Fibroblast of villous mesenchyme (primary cell): ENCODE results near the gene CARD19. TPM values are rescaled to one million over a fixed set of nuclear protein-coding genes. Genes with fewer than 3 reads are reported as not detected.

ENCODE experiments used
- DNase-seq: peaks from one replicate; pipeline ENCODE4 v3.0.0-alpha.2; 2010; ENCODE audit warnings: low read depth
- H3K4me3 ChIP-seq: 2 replicates; pipeline ENCODE4 v1.5.1; 2011; ENCODE audit warnings: low read depth, mild to moderate bottlenecking, low read length
- CTCF ChIP-seq: IDR thresholded peaks from 2 replicates; pipeline ENCODE4 v1.5.1; 2012; ENCODE audit warnings: low read depth, mild to moderate bottlenecking, low read length; ENCODE audit not compliant: insufficient read depth
- total RNA-seq: library from RNA; depleted of rRNA; stranded (reverse); fragments of >200 nt; gene quantifications from 2 replicates; pipeline ENCODE4 v1.2.3, GENCODE V29; 2012

The CARD19 gene
- total RNA-seq, 1 donor, result 35.8 TPM

- no peak overlapping the region for H3K4me3 ChIP-seq
- no peak for TF ChIP-seq CTCF
- peak; percentile 12 for DNase-seq
Measured at GRCh38 chr9:93130861-93131481, 35.0 kb downstream of the CARD19 start.

GRCh38 chr9:93131599-93132286 lies 35.7 kb downstream of the CARD19 start:
- H3K4me3 ChIP-seq, result no peak overlapping the region
- DNase-seq, result no peak
- no peak for TF ChIP-seq CTCF

- no peak for TF ChIP-seq CTCF
- peak; percentile 70 for DNase-seq
- peak overlapping the region; percentile 78 for H3K4me3 ChIP-seq
Measured at GRCh38 chr9:93132287-93132927, 36.4 kb downstream of the CARD19 start.

- peak overlapping the region; percentile 78 for H3K4me3 ChIP-seq
- DNase-seq, result no peak
- TF ChIP-seq CTCF, result no peak
Measured at GRCh38 chr9:93132946-93133680, 37.1 kb downstream of the CARD19 start.

GRCh38 chr9:93133681-93134014 lies 37.6 kb downstream of the CARD19 start:
- H3K4me3 ChIP-seq, result peak overlapping the region; percentile 78
- peak; percentile 90 for DNase-seq
- TF ChIP-seq CTCF, result no peak

GRCh38 chr9:93134015-93134739 lies 38.2 kb downstream of the CARD19 start, which contains the start of gene NINJ1:
NINJ1 (minus strand) TSS chr9:93134251; CDS start chr9:93134217, 34 bp downstream.
- peak; percentile 71 for DNase-seq

More at GRCh38 chr9:93134015-93134739, 38.2 kb downstream of the CARD19 start, which contains the start of gene NINJ1:
- TF ChIP-seq CTCF, result no peak
- peak within 1 kb of the TSS; percentile 78 for H3K4me3 ChIP-seq
